D721Med (cell line): Measurements from ENCODE around the gene SH2D1B.

ENCODE experiments used
- DNase-seq: peaks from one replicate; pipeline ENCODE4 v3.0.0; 2011; ENCODE audit warnings: low spot score; ENCODE audit not compliant: insufficient read length
- FAIRE-seq: peaks from 2 replicates; lab custom pipeline; 2011; peaks lifted over from hg19 to GRCh38; lab: Jason Lieb, UNC
- CTCF ChIP-seq: IDR thresholded peaks from 2 replicates; pipeline ENCODE4 v1.5.1; 2012; ENCODE audit warnings: mild to moderate bottlenecking, control low read depth; ENCODE audit not compliant: insufficient read depth; ENCODE audit errors: missing control alignments

The SH2D1B gene

GRCh38 chr1:162367073-162367472, 44.9 kb downstream of the SH2D1B start:
- no peak for TF ChIP-seq CTCF
- DNase-seq (no peak), FAIRE-seq (no peak)

GRCh38 chr1:162366671-162367070, 45.3 kb downstream of the SH2D1B start:
- DNase-seq (no peak), FAIRE-seq (no peak)
- no peak for TF ChIP-seq CTCF

GRCh38 chr1:162366149-162366548, 45.8 kb downstream of the SH2D1B start:
- DNase-seq, result no peak
- FAIRE-seq, result no peak
- no peak for TF ChIP-seq CTCF

GRCh38 chr1:162365284-162366020, 46.5 kb downstream of the SH2D1B start:
- FAIRE-seq (no peak), DNase-seq (no peak)
- TF ChIP-seq CTCF, result no peak

GRCh38 chr1:162364498-162364897, 47.4 kb downstream of the SH2D1B start:
- FAIRE-seq (no peak), DNase-seq (no peak)
- TF ChIP-seq CTCF, result no peak

- no peak for DNase-seq
- FAIRE-seq, result no peak
- no peak for TF ChIP-seq CTCF
Observed at GRCh38 chr1:162363823-162364222, 48.1 kb downstream of the SH2D1B start.

GRCh38 chr1:162361349-162361748, 50.6 kb downstream of the SH2D1B start:
- FAIRE-seq, result no peak

More at GRCh38 chr1:162361349-162361748, 50.6 kb downstream of the SH2D1B start:
- no peak for TF ChIP-seq CTCF
- DNase-seq, result no peak
